Measurements from ENCODE around the gene NCOR1. TPM values are rescaled to one million over a fixed set of nuclear protein-coding genes. Genes with fewer than 3 reads are reported as not detected.

NCOR1 gene
- total RNA-seq, 4 donors from 2014 or later, result 120 to 163 (median 134) TPM

DNA sequence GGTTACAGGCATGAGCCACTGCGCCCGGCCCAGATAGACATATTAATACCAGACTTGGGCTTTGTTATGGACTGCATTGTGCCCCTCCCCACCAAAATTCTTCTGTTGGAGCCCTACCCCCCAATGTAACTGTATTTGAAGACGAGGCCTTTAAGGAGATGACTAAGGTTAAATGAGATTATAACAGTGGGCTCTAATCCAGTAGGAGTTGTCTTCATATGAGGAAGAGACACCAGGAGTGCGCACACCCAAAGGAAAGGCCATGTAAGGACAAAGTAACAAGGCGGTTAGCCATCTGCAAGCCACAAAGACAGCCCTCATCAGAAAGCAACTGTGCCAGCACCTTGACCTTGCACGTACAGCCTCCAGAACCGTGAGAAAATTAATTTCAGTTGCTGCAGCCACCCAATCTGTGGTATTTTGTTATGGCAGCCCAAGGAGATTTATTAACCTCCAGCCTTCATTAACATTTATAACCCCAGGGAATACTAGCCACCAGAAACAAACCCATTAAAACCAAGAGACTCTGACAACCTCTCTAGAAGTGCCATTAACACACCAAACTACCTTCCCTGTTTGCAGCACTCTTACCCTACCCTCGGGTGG lies 108.1 kb downstream of the NCOR1 start:
- DNase-seq (ENCODE audit: low spot score) (no peak), ATAC-seq (ENCODE audit: low FRiP score) (no peak)
- TF ChIP-seq, protein P1, sequence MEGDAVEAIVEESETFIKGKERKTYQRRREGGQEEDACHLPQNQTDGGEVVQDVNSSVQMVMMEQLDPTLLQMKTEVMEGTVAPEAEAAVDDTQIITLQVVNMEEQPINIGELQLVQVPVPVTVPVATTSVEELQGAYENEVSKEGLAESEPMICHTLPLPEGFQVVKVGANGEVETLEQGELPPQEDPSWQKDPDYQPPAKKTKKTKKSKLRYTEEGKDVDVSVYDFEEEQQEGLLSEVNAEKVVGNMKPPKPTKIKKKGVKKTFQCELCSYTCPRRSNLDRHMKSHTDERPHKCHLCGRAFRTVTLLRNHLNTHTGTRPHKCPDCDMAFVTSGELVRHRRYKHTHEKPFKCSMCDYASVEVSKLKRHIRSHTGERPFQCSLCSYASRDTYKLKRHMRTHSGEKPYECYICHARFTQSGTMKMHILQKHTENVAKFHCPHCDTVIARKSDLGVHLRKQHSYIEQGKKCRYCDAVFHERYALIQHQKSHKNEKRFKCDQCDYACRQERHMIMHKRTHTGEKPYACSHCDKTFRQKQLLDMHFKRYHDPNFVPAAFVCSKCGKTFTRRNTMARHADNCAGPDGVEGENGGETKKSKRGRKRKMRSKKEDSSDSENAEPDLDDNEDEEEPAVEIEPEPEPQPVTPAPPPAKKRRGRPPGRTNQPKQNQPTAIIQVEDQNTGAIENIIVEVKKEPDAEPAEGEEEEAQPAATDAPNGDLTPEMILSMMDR (IDR thresholded peaks at IDR 0.05), result no peak

DNA sequence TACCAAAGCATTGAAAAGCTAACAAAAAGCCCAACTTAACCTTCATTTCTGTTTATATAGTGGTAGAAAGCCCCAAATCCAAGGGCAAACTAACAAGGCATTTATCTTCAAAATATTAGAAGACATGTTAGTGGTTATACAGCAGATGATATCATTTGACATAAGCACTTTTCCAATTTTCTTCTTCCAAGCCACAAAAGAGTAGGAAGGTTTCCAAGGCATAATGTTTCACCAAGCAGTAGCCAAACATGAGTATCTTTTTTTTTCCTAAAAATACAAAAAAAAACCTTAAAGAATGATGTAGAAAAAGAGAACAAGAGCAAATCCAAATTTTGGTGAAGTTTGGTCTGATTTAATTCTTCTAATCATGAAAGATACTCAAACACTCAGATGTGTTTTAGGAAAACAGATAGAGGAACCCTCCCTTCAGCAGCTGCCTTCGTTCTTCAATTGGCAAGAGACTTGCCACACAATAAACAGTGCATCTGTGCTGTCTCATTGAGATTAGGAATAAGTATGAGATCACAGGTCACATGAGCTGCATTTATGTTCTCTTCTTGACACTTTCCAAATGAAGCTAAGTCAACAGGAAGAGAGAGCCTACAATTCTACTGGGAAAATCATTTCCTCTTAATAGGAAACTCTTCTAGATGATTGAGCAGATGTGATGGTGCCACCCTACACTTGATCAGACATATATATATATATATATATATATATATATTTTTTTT lies 109.0 kb downstream of the NCOR1 start:
- TF ChIP-seq, protein P1 (IDR thresholded peaks at IDR 0.05), result no peak
- DNase-seq (ENCODE audit: low spot score), result no peak
- ATAC-seq (ENCODE audit: low FRiP score), result no peak

DNA sequence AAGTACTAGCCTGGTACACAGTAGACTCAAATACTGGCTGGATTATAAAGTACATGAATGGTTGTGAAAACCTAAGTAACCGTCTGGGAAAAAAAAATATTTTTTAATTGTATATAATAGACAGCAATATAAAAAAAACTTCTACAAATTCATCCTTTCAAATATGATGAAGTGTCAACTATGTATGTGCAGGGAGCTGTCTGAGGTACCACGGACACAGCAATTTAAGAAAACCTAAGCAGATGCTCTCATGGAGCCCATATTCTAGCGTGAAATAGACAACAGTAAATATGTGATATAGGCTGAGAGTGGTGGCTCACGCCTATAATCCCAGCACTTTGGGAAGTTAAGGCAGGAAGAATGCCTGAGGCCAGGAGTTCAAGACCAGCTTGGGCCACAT lies 111.1 kb downstream of the NCOR1 start:
- DNase-seq (ENCODE audit: low spot score), result no peak
- ATAC-seq (ENCODE audit: low FRiP score), result no peak
- TF ChIP-seq, protein P1 (IDR thresholded peaks at IDR 0.05), result no peak

DNA sequence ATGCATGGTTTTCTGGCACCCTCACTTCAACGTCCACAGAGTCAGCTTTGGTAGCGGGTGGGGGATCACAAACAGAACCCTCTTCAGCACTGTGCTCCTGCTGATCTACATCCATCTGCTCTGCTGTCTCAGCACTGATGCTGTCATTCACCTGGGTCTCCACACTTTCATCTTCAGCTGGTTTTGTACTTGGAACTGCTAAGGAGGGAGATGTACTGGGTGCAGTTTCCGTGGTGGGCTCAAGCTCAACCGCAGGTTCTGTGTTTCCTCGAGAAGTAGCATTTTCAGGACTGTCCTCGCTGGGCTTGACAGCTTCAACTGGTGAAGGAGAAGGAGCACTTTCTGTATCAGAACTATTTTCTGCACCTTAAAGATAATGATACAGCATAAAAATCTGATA lies 113.9 kb downstream of the NCOR1 start:
- DNase-seq (ENCODE audit: low spot score), result no peak
- ATAC-seq (ENCODE audit: low FRiP score), result no peak
- TF ChIP-seq, protein P1 (IDR thresholded peaks at IDR 0.05), result no peak

DNA sequence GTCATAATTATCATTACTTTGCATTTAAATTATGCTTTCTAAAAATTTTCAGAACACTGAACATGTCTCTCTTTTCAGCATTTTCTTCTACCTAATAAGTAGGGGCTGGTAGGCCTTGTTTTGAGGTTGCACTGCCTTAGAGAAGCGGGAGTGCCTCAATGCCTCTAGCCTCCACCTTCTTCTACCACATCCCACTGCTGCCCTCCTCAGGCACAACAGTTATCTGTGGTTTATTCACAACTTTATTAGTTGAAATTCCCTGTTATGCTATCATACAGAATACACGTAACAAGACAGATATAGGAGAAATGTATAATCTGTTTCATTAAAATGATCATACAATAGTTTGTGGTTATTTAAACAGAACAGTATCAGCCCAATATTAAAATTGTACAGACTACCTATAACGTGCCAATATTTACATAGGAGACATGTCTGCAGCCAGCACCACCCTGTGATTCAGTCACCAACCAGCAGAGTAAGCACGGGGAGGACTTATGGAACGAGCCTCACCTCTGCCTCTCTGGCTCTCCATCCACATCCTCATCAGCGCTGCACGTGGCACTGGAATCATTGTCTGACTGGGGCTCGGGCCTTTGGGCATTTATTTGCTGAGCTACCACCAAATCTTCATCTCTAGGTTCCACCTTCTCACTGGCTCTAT lies 114.5 kb downstream of the NCOR1 start:
- ATAC-seq (ENCODE audit: low FRiP score) (no peak), DNase-seq (ENCODE audit: low spot score) (no peak)
- TF ChIP-seq, protein P1 (IDR thresholded peaks at IDR 0.05), result no peak

DNA sequence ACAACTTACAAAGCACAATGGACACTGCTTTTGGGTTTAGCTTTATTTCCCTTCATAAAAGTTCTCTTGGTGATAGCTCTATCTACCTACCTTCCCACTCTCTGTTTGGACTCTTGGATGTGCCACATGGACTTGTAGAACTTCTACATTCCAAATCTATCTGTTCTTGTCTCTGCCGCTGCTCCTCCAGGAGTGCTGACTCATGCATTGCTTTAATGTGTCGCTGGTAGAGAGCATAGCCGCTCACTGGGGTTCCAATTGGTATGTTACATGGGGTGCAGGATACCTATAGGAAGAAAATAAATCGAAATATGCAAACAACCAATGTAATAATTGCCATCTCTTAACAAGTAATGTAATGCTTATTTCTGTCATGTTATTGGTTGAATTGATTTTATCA lies 123.6 kb downstream of the NCOR1 start:
- ATAC-seq (ENCODE audit: low FRiP score), result no peak
- TF ChIP-seq, protein P1 (IDR thresholded peaks at IDR 0.05), result no peak

More for the DNA sequence above, 123.6 kb downstream of the NCOR1 start:
- DNase-seq (ENCODE audit: low spot score), result no peak

Measured in omental fat pad (tissue), 4 donors.